ENCODE results near the gene LAPTM5. TPM values are rescaled to one million over a fixed set of nuclear protein-coding genes. Genes with fewer than 3 reads are reported as not detected.
A peak's percentile ranks its signal among the peaks of the same experiment; 100 is the strongest.

The LAPTM5 gene
- total and polyA plus RNA-seq, 2 donors (not counting 1 experiment from before 2014, with no cell fraction given): 1,384 to 1,519 TPM

GRCh38 chr1:30748699-30749401 is 8.7 kb downstream of the LAPTM5 start:
- ChIA-PET POLR2A (interaction anchor here (0.6 to 10.4 kb wide), 8 partner anchors 7 to 31 kb away, joined by 3 to 152 read pairs (median 14); partner anchors contain the start of gene LAPTM5), CTCF (interaction anchor here (1.0 to 38.6 kb wide), 5 partner anchors 5 to 52 kb away, joined by 3 to 769 read pairs (median 312); partner anchors contain the start of genes LAPTM5 and MATN1)
- DNase-seq (no peak), ATAC-seq (ENCODE audit: low read depth) (no peak)
- H3K4me1 ChIP-seq (ENCODE audit: control insufficient read depth in 2 of 2, insufficient read depth in 2 of 2, low read length in 2 of 2): peaks cover 96 to 100% of the 10 kb centered on the region in 2 donors
- peak overlapping the region; percentile 98 for H3K9ac ChIP-seq (ENCODE audit: low read length)
- H3K4me2 ChIP-seq (replicated peaks; ENCODE audit: low read depth, low read length, poor library complexity, severe bottlenecking): peak overlapping the region; percentile 94
- TF ChIP-seq CTCF (IDR thresholded peaks at IDR 0.05) (no peak), EZH2 (IDR thresholded peaks at IDR 0.05; ENCODE audit: borderline replicate concordance, insufficient read depth, low read depth, low read length, poor library complexity, severe bottlenecking) (no peak)
- H2AFZ ChIP-seq (ENCODE audit: insufficient read depth, low read depth, low read length, poor library complexity, severe bottlenecking): no peak overlapping the region
- H3K36me3 ChIP-seq (replicated peaks in 1 of 2; ENCODE audit: control extremely low read depth in 1 of 2, control insufficient read depth in 1 of 2, extremely low read depth in 1 of 2, insufficient read depth in 2 of 2, low read length in 1 of 2): peaks cover 0 to 85% of the 10 kb centered on the region in 2 experiments
- intact Hi-C loops (cut with micrococcal nuclease): loop anchor here (2.0 kb wide), 1 partner anchor 16 kb away; no protein-coding TSS in a partner anchor
- peaks cover 66% of the 10 kb centered on the region for H4K20me1 ChIP-seq (ENCODE audit: control insufficient read depth, insufficient read depth, low read length, poor library complexity, severe bottlenecking)
- Mint-ChIP-seq H3K4me1 (peaks cover 97% of the 10 kb centered on the region), H3K4me3 (peak overlapping the region; percentile 89), H3K27ac (peak overlapping the region; percentile 97), H3K27me3 (no peaks in the 10 kb centered on the region), H3K9me3 (ENCODE audit: insufficient read depth) (no peaks in the 10 kb centered on the region)
- H3K4me3 ChIP-seq (ENCODE audit: control extremely low read depth in 1 of 5, extremely low read depth in 1 of 5, insufficient read depth in 1 of 5, low read depth in 2 of 5, low read length in 4 of 5): peak overlapping the region in 4 of 5 experiments; percentile 10 to 96 (median 32)
- peaks cover 100% of the 10 kb centered on the region for H3K79me2 ChIP-seq (ENCODE audit: control insufficient read depth, insufficient read depth, low read length)
- peak overlapping the region; percentile 98 to 100 for H3K27ac ChIP-seq (ENCODE audit: low read length in 2 of 2)
- 34% methylated on average over 8 of the region's 16 CpGs for WGBS (ENCODE audit: insufficient coverage)
- no peaks in the 10 kb centered on the region for H3K27me3 ChIP-seq (replicated peaks in 1 of 4; ENCODE audit: control extremely low read depth in 1 of 4, control insufficient read depth in 3 of 4, insufficient read depth in 4 of 4, low read length in 3 of 4)
- no peaks in the 10 kb centered on the region for H3K9me3 ChIP-seq (ENCODE audit: control extremely low read depth in 1 of 3, control insufficient read depth in 2 of 3, insufficient read depth in 1 of 3, low read length in 2 of 3)

Data from B cell (primary cell).